ENCODE measurements around the gene SERGEF.

DNA sequence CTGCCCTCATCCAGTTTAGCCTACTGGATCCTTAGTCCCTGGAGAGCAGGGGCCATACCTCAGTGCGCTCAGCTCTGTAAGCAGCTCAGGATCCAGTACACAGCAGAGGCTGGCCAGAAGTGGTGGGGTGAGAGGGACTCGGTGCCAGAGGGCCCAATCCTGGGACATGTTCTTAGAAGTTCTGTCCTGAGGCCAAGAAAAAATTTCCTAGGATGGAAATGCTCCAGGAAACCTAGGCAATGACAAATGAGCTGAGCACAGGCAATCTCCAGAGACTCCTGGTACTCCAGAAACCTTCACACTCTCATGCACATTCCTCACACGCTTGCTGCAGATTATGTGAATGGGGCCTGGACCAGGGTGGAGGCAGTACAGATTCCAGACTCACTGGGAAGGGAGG is 89.6 kb downstream of the SERGEF start:
- TF ChIP-seq EZH2 (IDR thresholded peaks at IDR 0.05; ENCODE audit: insufficient read depth, poor library complexity, severe bottlenecking): no peak
- TF ChIP-seq EZH2phosphoT487 (IDR thresholded peaks at IDR 0.05; ENCODE audit: insufficient read depth, low read depth): no peak
